GM21360 (cell line): ENCODE data around the gene IREB2.
"Not testable (repeated sequence)": the region's sequence is repeated elsewhere in the genome, so short reads cannot be mapped to it uniquely, and the experiment has no call there.

Experiments used
- ATAC-seq: cut with Tn5 transposase; IDR thresholded peaks from one replicate; pipeline ENCODE4 v1.9.1; 2021; ENCODE audit warnings: mild to moderate bottlenecking, moderate library complexity; ENCODE audit not compliant: unreplicated experiment

The IREB2 gene

DNA sequence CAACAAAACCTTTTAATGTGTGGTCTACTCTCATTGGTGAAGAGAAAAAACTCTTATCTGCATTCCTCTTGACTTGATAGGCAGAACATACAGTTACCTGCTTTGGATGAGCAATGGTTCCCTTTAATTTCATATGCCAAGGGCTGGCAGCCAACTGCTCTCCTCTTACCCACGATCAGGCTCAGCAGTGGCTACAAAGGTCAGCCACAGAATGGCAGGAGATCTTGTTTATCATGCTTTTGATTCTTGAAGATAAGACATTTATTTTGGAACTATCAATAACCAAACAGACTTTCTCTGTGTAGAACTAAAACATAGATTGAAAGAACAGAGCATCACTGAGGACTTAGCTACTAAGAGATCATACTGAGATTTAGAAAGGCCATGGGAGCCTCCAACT, 6.1 kb upstream of the IREB2 start:
- ATAC-seq: no peak

DNA sequence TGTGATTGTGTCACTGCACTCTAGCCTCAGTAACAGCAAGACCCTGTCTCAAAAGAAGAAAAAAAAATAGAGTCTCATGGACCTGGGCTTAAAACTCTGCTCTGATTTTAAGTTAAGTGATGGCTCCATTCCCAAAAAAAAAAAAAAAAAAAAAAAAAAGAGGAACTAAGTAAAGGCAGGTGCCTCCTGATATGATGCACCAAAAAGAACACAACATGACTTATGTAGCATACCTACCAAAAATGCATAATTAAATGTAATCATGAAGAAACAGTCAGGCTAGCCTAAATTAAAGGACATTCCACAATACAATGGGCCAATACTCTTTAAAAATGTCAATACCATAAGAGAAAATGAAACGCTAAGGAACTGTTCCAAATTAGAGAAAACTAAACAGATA, 5.4 kb upstream of the IREB2 start:
- ATAC-seq: no peak

DNA sequence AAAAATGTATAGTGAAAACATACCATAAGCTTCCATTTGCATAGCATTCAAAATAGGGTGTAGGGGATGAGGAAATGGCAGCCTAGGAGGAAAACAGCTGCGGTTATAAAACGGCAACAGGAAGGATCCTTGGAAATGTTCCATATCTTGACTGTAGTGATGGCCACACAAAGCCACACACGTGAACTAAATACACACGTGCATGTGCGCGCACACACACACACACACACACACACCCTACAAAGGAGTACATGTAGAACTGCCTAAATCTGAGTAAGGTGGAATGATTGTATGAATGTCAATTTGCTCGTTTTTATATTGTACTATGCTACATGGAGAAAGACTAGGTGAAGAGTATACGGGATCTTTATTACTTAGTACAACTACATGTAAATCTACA, 3.9 kb upstream of the IREB2 start:
- no peak for ATAC-seq

DNA sequence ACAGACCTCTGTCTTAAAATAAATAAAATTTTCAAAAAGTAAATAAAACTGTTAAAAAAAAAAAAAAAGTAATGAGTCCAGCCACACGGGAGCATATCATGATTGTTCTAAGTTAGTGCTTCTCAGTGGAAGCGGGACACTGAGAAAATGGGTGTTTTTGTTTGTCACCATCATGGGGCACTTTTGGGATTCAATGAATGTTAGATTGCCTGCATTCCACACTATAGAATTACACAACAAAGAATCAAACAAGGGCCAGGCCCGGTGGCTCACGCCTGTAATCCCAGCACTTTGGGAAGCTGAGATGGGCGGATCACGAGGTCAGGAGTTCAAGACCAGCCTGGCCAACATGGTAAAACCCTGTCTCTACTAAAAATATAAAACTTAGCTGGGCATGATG, 3.3 kb upstream of the IREB2 start:
- ATAC-seq: not testable (repeated sequence)

DNA sequence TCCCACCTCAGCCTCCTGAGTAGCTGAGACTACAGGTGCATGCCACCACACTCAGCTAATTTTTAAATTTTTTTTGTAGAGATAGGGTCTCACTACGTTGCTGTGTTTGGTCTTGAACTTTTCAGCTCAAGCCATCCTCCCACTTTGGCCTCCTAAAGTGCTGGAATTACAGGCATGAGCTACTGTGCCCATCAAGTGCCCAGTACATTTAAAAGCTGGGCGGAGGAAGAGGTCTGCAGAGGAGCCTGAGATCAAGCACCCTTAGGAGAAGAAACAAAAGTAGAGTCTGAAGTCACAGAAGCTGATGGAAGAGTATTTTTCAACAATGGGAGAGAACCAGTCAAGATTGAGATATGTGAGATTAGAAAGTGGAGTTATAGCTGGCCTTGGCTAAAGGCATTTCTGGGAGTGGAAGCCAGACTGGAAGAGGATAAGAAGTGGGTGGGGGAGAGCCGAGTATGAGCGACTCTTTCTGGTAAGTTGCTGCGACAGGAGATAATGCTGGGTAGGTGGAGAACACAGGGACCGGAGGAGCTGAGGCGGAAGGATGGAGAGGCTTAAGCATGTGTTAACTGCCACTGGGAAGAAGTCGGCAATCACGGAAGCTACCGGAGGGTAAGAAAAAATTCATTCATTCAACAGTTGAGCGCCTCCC, 782 bp upstream of the IREB2 start:
- no peak for ATAC-seq

DNA sequence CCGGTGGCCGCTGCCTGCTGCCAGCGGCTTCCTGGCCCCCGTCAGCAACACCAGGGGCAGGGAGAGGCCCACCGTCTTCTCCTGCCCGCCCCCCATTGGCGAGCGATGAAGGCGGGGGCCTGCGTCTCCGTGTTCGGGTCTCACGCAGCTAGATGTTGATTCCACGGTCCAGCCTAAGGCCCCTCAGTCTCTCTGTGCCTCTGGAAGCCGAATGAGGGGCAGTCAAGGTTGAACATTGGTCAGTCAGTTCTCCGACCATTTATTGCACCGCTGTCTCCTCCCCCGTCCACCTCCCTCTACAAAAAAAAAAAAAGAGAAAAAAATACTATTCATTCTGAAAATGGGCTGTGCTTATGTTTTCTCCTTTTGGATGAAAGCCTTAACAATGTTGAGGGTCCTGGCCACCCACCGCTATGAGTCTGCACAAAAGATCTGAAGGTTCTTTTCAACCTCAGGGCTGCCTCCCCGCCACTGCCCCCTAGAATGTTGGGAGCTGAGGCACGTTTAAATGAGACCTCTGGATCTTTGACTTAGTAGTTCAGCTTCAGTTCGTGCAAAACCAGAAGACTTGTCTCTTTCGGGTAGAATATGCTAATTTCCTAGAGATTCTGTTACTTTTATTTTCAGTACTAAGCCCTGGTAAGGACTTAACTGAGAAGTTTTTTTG, 736 bp downstream of the IREB2 start:
- ATAC-seq: no peak

DNA sequence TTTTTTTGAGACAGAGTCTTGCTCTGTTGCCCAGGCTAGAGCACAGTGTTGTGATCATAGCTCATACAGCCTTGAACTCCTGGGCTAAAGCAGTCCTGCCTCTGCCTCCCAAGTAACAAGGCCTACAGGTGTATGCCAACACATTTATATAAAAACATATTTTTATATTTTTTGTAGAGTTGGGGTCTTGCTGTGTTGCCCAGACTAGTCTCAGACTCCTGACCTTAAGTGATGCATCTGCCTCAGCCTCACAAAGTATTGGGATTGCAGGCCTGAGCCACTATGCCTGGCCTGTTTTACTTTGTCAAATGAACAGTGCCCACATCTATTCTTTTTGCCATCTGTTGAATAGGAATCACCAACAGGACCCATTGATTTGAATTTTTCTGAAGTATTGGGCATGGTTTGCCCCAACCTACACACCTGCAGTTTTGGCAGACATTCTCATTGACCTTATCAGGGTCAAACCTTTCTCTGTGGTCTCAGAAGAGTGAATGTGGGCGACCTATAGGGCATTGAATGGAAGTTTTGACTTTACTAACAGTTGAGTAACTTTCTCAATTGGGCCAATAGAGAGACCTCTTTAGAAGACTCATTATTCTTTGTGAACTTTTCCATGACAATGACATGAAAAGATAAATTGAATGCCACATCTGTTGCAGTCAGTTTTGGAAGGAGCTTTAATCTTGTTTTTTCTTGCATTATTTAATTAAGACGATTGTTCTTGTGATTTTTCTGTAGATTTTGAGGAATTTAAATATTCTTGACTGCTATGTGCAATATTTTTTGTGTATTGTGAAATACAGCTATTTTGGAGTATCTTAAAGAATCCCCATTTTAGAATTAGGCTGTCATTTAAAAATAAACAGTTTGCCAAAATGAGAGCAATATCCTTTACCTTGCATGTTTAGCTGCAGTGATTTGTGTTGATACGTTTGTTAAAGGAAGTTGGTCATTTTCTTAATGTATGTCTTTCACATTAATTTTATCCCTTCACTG, 2.7 kb downstream of the IREB2 start:
- no peak for ATAC-seq

DNA sequence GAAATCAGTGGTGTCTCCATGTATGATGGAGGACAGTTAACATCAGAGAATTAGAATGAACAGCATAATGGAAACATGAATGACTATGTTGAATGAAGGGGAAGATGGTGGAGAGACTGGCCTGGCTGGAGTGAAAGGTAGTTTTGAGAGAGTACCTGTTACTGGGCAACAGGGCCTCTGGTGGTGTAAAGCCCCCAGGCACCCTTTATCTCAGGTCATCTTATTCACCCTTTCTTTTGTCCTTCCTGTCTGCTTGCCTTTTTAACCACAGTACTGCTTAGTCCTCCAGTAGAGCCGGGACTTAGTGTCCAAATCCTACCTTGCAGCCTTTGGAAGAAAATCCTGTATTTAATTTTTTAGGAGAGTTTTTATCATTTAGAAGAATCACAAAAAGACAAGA, 6.2 kb downstream of the IREB2 start:
- no peak for ATAC-seq

DNA sequence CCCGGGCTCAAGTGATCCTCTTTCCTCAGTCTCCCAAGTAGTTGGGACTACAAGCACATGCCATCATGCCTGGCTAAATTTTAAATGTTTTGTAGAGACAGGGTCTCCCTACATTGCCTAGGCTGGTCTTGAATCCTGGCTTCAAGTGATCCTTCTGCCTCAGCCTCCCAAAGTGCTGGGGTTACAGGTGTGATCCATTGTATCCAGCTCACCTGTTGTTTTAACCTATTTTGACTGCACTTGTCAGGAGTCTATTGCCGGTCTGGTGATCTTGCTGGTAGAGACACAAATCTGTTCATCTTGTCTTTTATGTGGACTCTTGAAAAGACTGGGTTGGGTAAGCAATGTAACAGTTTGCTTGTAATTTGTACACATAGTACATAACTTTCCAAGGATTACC, 7.9 kb downstream of the IREB2 start:
- ATAC-seq: no peak

DNA sequence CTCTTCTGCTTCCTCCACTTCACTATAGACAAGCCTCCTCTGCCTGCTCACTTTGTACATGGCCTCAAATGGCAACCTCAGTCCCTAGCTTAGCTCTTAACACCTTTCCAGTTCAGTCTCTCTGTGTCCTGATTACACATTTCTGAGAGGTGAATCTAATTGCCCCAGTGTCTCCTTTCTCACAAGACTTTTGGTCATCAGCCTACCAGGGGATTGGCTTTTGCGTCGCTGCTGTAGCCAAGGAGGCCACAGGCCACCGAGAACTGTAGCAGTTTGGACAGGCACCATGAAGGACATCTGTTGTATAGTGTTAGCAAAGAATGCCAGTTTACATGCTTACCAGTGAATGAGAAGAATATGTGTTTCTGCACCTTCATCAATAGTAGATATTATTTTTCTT, 8.5 kb downstream of the IREB2 start:
- ATAC-seq: no peak

DNA sequence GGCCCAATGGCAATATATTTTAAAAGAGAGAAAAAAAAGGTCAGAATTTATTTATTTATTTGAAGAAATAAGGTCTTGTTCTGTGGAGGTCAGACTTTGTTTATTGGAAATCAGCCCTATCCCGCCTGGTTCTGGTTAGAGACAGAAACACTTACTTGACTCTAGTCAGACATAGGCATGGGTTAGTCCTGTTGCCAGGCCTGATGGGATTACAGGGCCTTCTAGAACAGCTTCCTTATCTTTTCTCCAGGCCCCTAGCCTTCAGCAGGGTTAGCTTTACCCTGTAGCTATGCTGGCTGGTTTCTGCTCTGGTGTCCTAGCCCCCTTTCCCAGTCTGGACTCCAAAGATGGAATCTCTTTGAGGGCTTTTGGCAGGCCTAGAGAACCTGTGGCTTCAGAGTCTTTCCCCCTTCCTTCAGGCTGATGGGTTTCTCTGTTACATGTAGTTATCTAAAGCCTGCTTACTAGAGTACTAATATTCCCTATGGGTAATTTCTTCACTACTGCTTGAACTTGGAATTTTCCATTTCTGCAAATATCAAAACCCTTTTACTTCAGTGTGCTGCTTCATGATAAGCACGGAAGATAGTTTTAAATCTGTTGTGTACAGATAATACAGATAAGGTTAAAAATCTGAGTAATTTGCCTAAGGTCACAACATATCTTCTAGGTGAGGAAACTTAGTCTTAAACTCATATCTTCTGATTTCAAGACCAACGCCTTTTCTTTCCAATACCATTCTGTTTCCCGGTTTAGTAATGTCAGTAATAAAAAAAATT, 10.6 kb downstream of the IREB2 start:
- no peak for ATAC-seq

DNA sequence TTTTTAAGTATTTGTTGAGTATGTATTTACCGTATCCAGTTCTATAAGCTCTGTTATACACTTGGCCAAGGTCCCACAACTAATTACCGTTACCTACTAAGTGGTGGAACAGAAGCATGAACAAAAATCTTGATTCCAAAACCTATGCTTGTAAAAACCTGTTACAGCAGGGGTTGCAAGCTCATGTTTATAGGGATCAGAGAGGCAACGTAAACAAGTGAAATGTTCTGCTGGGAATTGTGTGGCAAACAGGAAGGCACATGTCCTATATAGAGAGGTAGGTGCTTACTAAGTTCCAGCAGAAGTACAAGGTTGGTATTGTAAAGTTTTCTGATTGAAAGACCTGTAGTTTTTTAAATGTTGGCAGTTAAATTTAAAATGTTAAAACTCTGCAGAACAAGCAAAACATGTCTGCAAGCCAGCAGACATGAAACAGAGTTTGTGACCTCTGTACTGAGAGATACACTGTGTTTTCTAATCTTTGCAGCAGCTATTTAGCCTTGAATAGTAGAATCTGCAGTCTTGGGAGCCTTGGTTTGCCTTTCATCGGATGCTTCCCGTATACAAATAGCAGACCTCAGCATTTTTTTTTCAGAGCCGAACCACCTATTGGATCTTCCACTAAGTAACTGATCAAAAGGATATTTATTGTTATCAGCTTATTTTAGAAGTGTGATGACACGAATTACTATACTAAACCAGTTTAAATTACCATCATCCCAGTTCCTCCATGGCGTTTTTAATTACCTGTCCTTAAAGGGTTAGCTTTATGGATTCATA, 11.4 kb downstream of the IREB2 start:
- ATAC-seq: no peak

DNA sequence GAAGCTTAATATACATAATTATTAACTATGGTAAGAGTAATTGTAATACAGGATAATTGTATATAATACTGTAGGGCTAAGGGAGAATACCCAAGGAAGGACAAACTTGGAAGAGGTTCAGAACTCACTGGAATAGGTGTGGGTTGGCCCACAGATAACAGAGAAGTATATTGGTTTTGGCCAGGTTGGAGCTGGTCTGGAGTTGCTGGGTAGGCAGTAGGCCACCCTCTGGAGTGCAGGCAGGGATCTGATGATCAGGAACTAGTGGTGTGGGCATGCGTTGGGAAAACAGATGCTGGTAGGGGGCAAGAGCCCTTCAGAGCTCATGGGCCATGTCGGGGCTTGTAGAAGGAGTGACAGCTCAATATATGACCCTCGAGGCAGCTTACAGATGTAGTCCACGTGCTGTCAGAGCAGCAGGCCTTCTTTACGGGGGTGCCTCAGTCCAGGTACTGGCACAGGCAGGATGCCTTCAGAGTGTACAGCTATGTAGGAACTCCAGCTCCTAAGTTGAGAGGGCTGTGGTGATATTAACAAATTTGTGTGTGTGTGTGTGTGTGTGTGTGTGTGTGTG, 12.4 kb downstream of the IREB2 start:
- ATAC-seq: no peak

DNA sequence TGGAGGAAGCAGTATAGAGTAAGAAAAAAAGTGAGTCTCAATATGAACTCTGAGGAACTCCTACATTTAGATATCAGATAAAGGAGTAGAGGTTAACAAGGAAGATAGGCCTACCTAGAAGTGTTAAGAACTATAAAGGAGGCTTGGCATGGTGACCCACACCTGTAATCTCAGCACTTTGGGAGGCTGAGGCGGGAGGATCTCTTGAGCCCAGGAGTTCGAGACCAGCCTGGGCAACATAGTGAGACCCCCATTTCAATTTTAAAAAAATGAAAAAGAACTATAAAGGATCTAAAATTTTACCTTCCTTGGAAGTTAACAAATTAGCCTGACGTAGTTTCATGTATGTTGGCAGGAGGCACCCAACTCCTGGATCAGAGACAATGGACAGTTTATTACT, 14.5 kb downstream of the IREB2 start:
- no peak for ATAC-seq

DNA sequence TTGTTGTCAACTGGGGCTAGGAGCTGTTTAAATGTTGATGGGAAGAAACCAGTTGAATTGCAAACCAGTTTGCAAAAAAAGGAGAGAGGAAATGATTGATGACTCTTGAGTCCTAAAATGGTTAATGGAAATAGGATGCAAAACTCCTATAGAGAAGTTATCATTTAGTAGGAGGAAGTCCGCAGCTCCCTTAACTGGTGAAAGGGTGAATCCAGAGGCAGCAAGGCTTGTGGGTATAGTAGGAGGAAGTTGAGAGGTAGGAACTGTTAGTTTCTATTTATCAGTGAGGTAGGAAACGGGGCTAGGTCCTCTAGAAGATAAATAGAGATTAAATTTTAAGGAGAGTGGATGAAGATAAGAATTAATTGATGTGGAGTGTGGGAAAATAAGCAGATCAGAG, 15.4 kb downstream of the IREB2 start:
- no peak for ATAC-seq

DNA sequence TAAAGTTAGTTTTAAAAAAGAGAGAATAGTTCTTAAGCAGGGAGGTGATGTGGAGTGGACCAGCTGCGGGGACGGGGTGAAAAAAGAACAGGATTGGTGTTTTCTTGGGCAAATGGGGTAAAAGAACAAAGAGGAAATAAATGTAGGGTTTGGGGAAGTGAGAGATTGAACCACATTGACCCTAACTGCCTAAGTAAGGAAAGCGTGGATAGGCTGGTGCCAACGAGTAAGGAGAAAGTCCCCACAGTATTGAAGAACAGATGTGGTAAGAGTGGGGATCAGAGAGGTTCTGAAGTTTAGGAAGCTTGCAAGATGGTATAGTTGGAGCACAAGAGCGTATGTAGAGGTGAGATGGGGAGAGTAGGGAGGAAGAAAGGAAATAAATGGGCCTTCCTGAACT, 17.0 kb downstream of the IREB2 start:
- ATAC-seq: no peak

DNA sequence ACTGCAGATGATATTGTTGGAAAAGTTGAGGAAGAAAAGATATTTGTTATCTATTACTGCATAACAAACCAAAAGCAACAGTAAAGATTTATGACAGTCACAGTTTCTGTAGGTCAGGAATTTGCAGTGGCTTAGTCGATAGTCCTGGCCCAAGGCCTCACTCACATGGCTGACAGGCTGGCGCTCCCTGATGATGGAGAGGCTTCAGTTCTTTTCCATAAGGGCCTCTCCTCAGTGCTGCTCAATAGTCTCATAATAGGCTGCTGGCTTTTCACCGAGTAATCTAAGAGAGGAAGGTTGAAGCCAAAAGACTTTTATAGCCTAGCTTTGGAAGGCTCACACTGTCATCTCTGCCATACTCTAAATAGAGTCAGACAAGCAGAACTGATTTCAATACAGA, 17.7 kb downstream of the IREB2 start:
- ATAC-seq: no peak

DNA sequence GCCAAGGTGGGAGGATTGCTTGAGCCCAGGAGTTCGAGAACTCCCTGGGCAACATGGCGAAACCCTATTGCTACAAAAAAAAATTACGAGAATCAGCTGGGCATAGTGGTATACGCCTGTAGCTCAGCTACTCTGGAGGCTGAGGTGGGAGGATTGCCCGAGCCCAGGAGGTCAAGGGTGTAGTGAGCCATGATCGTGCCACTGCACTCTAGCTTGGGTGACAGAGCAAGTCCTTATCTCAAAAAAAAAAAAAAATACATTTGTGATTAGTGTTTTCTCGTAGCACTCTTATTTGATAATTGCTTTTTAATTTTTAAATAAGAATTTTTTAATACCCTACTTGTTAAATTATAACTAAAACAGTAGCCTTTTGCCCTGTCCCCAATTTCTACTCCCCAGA, 18.4 kb downstream of the IREB2 start:
- ATAC-seq: no peak

DNA sequence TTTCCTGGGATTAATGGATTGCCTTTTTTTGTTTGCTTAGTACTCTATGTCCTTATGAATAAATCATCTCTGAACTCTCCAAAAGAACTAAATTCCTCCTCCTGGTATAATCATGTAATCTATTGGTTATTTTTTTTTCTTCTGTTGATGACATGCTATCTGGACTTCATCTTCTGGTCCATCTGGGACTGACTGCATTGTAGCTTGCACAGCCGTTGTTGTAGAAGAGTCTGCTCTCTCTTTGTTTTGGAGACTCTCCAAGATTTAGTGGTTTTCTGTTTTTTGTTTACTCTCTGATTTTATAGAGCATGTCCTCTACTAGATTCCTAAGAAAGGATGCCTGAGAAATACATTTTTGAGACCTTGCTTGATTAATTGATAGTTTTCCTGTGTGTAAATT, 19.1 kb downstream of the IREB2 start:
- ATAC-seq: no peak

DNA sequence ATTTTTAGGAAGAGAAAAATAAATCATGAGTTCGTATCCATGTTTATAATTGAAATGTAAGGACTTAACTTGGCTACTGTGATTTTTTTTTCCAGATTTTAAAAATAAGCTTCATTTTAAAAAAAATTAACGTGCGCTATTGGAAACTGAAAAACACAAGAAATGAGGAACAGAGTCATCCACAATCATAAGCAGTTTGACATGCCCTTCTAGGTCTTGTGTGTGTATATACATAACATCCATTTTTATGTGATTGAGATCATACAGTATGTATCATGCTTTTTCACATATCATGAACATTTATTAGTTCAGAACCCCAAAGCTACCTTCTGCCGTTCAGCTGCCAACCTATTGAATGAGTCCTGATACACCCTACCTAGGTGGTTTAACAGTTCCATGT, 22.7 kb downstream of the IREB2 start:
- no peak for ATAC-seq
